ENCODE measurements around the gene ASB6.

ASB6 gene

DNA sequence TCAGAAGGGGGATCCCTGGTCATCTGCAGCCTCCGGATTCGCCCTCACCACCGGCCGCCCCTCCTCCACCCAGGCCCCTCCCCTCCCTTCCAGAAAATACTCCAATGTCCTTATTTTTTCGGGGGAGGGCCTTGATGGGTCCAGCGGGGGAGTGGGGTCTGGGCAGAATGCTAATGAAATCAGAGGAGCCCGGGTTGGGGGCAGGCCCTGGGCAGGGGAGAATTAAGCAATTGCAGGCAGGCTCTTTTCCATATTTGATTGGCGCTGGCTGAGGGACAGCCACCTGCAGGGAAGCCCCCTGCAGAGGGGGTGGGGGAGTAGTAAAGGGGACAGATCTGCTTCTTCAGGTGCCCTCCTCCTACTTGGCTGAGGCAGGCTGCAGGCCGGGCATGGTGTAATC, 44.8 kb upstream of the ASB6 start:
- no peak for DNase-seq (ENCODE audit: low read depth in 1 of 2, low spot score in 1 of 2)
- no peak overlapping the region for H3K27ac ChIP-seq (replicated peaks)
- no peak for TF ChIP-seq POLR2AphosphoS5 (IDR thresholded peaks at IDR 0.05; ENCODE audit: low read depth)
- TF ChIP-seq, protein P1, sequence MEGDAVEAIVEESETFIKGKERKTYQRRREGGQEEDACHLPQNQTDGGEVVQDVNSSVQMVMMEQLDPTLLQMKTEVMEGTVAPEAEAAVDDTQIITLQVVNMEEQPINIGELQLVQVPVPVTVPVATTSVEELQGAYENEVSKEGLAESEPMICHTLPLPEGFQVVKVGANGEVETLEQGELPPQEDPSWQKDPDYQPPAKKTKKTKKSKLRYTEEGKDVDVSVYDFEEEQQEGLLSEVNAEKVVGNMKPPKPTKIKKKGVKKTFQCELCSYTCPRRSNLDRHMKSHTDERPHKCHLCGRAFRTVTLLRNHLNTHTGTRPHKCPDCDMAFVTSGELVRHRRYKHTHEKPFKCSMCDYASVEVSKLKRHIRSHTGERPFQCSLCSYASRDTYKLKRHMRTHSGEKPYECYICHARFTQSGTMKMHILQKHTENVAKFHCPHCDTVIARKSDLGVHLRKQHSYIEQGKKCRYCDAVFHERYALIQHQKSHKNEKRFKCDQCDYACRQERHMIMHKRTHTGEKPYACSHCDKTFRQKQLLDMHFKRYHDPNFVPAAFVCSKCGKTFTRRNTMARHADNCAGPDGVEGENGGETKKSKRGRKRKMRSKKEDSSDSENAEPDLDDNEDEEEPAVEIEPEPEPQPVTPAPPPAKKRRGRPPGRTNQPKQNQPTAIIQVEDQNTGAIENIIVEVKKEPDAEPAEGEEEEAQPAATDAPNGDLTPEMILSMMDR (IDR thresholded peaks at IDR 0.05; ENCODE audit: insufficient read depth, low read length) = no peak
- TF ChIP-seq, protein P2, sequence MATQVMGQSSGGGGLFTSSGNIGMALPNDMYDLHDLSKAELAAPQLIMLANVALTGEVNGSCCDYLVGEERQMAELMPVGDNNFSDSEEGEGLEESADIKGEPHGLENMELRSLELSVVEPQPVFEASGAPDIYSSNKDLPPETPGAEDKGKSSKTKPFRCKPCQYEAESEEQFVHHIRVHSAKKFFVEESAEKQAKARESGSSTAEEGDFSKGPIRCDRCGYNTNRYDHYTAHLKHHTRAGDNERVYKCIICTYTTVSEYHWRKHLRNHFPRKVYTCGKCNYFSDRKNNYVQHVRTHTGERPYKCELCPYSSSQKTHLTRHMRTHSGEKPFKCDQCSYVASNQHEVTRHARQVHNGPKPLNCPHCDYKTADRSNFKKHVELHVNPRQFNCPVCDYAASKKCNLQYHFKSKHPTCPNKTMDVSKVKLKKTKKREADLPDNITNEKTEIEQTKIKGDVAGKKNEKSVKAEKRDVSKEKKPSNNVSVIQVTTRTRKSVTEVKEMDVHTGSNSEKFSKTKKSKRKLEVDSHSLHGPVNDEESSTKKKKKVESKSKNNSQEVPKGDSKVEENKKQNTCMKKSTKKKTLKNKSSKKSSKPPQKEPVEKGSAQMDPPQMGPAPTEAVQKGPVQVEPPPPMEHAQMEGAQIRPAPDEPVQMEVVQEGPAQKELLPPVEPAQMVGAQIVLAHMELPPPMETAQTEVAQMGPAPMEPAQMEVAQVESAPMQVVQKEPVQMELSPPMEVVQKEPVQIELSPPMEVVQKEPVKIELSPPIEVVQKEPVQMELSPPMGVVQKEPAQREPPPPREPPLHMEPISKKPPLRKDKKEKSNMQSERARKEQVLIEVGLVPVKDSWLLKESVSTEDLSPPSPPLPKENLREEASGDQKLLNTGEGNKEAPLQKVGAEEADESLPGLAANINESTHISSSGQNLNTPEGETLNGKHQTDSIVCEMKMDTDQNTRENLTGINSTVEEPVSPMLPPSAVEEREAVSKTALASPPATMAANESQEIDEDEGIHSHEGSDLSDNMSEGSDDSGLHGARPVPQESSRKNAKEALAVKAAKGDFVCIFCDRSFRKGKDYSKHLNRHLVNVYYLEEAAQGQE (IDR thresholded peaks at IDR 0.05; ENCODE audit: insufficient replicate concordance, low read depth) = no peak
- no peak for TF ChIP-seq SPI1 (IDR thresholded peaks at IDR 0.05; ENCODE audit: borderline replicate concordance, low read depth)
- no peak for TF ChIP-seq GABPA (IDR thresholded peaks at IDR 0.05; ENCODE audit: low read depth)
- H3K4me3 ChIP-seq (replicated peaks; ENCODE audit: insufficient read depth, low read length) = no peak overlapping the region
- no peaks in the 10 kb centered on the region for H3K27me3 ChIP-seq (ENCODE audit: insufficient read depth, poor library complexity, severe bottlenecking)

DNA sequence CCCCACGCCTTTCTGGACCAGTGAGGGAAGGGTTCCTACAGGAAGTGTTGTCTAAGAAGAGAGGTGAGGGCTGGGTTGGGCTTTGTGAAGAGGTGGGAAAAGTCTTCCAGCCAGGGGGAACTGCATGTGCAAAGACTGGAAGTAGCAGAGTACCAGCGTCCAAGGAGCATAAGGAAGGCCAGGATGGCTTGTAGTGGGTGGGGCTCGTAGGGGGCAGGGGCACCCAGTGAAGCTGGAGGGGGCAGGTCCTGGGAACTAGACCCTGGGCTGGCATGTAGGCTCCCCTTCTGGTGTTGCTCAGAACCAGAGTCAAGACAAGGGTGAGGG, 43.9 kb upstream of the ASB6 start:
- no peak for DNase-seq (ENCODE audit: low read depth in 1 of 2, low spot score in 1 of 2)
- Histone ChIP-seq H3K27ac (replicated peaks) (no peak overlapping the region), H3K4me3 (replicated peaks; ENCODE audit: insufficient read depth, low read length) (no peak overlapping the region)

DNA sequence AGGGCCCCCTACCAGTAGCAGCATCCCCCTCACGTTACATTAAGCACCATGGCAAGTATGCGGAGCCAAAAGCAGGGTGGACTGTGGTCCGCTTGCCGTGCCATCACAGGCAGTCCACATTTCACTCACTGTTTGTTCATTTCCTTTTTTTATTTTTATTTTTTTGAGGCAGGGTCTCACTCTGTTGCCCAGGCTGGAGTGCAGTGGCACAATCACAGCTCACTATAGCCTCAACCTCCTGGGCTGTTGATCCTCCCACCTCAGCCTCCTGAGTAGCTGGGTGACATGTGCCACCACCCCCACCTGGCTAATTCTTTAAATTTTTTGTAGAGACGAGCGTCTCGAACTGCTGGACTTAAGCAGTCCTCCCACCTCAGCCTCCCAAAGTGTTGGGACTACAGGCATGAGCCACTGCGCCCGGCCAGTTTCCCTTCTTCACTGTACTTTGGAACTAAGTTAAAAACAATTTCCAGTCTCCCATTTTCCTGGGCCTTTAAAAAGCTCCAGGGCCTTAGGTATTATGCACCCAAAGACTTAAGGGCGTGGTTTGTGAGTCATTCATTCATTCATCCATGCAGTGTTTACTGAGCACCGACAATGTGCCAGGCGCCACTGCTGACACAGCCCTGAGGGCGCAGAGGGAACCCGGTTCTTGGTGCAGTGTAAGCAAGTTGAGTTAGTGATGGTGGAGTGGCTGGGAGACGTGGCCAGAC, 43.4 kb upstream of the ASB6 start:
- Histone ChIP-seq H3K27me3 (ENCODE audit: insufficient read depth, poor library complexity, severe bottlenecking) (no peaks in the 10 kb centered on the region), H3K4me3 (replicated peaks; ENCODE audit: insufficient read depth, low read length) (no peak overlapping the region), H3K27ac (replicated peaks) (no peak overlapping the region)
- no peak for DNase-seq (ENCODE audit: low read depth in 1 of 2, low spot score in 1 of 2)
- TF ChIP-seq, protein P2 (IDR thresholded peaks at IDR 0.05; ENCODE audit: insufficient replicate concordance, low read depth) = no peak
- TF ChIP-seq SPI1 (IDR thresholded peaks at IDR 0.05; ENCODE audit: borderline replicate concordance, low read depth) = no peak
- TF ChIP-seq, protein P1 (IDR thresholded peaks at IDR 0.05; ENCODE audit: insufficient read depth, low read length) = no peak
- TF ChIP-seq GABPA (IDR thresholded peaks at IDR 0.05; ENCODE audit: low read depth) = no peak
- TF ChIP-seq POLR2AphosphoS5 (IDR thresholded peaks at IDR 0.05; ENCODE audit: low read depth) = no peak

More for the DNA sequence above, 43.9 kb upstream of the ASB6 start:
- TF ChIP-seq, protein P1 (IDR thresholded peaks at IDR 0.05; ENCODE audit: insufficient read depth, low read length) = no peak
- TF ChIP-seq SPI1 (IDR thresholded peaks at IDR 0.05; ENCODE audit: borderline replicate concordance, low read depth) (no peak), POLR2AphosphoS5 (IDR thresholded peaks at IDR 0.05; ENCODE audit: low read depth) (no peak)
- no peaks in the 10 kb centered on the region for H3K27me3 ChIP-seq (ENCODE audit: insufficient read depth, poor library complexity, severe bottlenecking)

DNA sequence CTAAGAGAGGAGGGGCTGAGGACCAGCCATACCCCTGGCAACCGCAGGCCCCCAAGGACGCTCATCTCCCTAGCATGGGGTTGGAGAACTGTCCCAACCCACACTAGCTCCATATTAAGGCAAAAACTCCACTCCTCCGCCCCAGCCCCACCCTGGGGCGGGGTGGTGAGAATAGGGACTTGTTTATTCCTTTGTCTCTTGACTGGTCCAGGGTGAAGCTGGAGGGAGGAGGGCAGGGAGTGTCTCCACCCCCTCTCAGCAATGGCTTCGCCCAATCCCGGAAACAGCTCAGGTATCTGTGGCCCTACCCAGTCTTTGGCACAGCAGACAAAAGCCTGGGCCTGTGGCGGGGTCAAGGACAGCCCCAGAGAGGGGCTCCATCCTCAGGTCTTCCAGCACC, 40.4 kb upstream of the ASB6 start:
- TF ChIP-seq, protein P1 (IDR thresholded peaks at IDR 0.05; ENCODE audit: insufficient read depth, low read length) = no peak
- TF ChIP-seq SPI1 (IDR thresholded peaks at IDR 0.05; ENCODE audit: borderline replicate concordance, low read depth) (no peak), GABPA (IDR thresholded peaks at IDR 0.05; ENCODE audit: low read depth) (no peak), POLR2AphosphoS5 (IDR thresholded peaks at IDR 0.05; ENCODE audit: low read depth) (no peak)
- TF ChIP-seq, protein P2 (IDR thresholded peaks at IDR 0.05; ENCODE audit: insufficient replicate concordance, low read depth) = no peak
- Histone ChIP-seq H3K27ac (replicated peaks) (no peak overlapping the region), H3K4me3 (replicated peaks; ENCODE audit: insufficient read depth, low read length) (no peak overlapping the region), H3K27me3 (ENCODE audit: insufficient read depth, poor library complexity, severe bottlenecking) (no peaks in the 10 kb centered on the region)
- no peak for DNase-seq (ENCODE audit: low read depth in 1 of 2, low spot score in 1 of 2)

Data from HL-60 (cell line).